HepG2 (cell line): Measurements from ENCODE around the gene WRAP73. TPM values are rescaled to one million over a fixed set of nuclear protein-coding genes. Genes with fewer than 3 reads are reported as not detected.
A peak's percentile ranks its signal among the peaks of the same experiment; 100 is the strongest.

Experiments
- ATAC-seq: fragments of 200-7000 bp; cut with Tn5 transposase; 3 replicates; pipeline ENCODE4 v1.9.1; 2020; ENCODE audit warnings: mild to moderate bottlenecking, moderate library complexity
- BruUV-seq: library from RNA; stranded (reverse); fragments of 400-500 nt; replicated peaks from 2 replicates; lab custom pipeline; 2021; lab: Mats Ljungman, UMichigan
- CTCF ChIA-PET: fragments of 300-600 bp; formaldehyde crosslinking; extraction: SDS; loops from one replicate; lab custom pipeline; 2021; ENCODE audit warnings: low total read pairs, inconsistent platforms, low intra/inter-chr PET ratio; lab: Yijun Ruan, JAX
- POLR2A ChIA-PET: fragments of 350-600 bp; sonication (Branson Sonifier 250); formaldehyde crosslinking; loops from one replicate; lab custom pipeline; 2020; ENCODE audit warnings: antibody characterized with exemption, inconsistent platforms; lab: Yijun Ruan, JAX
- DNase-seq: peaks from one replicate; pipeline ENCODE4 v3.0.0-alpha.2; 2015; ENCODE audit warnings: low spot score
- FAIRE-seq: peaks from 3 replicates; lab custom pipeline; 2011; peaks lifted over from hg19 to GRCh38; lab: Jason Lieb, UNC
- H2AFZ ChIP-seq: one replicate; pipeline ENCODE4 v1.6.1; 2011; ENCODE audit warnings: low read length, inconsistent platforms
- H3K27ac ChIP-seq: fragments of 300-600 bp; 3 replicates; pipeline ENCODE4 v1.8.0; 2011; ENCODE audit warnings: mixed run types, mild to moderate bottlenecking, mixed read lengths, low read length, inconsistent platforms; ENCODE audit not compliant: insufficient read depth; ENCODE audit errors: extremely low read length
- H3K27me3 ChIP-seq, 2 experiments: fragments of 200-600 bp in 1 of 2; 2 replicates in 1 of 2; 3 replicates in 1 of 2; pipeline versions ENCODE4 v1.6.0 to v1.8.0; 2011; ENCODE audit warnings: low read length in 2 of 2, mild to moderate bottlenecking in 2 of 2, moderate library complexity in 2 of 2, inconsistent platforms in 1 of 2; ENCODE audit not compliant: insufficient read depth in 2 of 2, control insufficient read depth in 1 of 2
- H3K36me3 ChIP-seq, 2 experiments: fragments of 200-600 bp in 1 of 2; replicated peaks in 1 of 2; 2 replicates in 1 of 2; 3 replicates in 1 of 2; pipeline versions ENCODE4 v1.5.1 to v1.8.0; 2011; ENCODE audit warnings: low read length in 2 of 2, inconsistent platforms in 1 of 2; ENCODE audit not compliant: insufficient read depth in 2 of 2, control insufficient read depth in 1 of 2
- H3K4me1 ChIP-seq: 2 replicates; pipeline ENCODE4 v1.5.1; 2012; ENCODE audit warnings: low read length, inconsistent platforms; ENCODE audit not compliant: insufficient read depth
- H3K4me2 ChIP-seq: 2 replicates; pipeline ENCODE4 v1.6.0; 2011; ENCODE audit warnings: low read depth, low read length, inconsistent platforms
- H3K4me3 ChIP-seq, 3 experiments: fragments of 200-600 bp in 1 of 3; sonication (generic), shearing (Covaris generic) in 1 of 3; replicated peaks in 1 of 3; 2 replicates each; pipeline ENCODE4 v1.5.1; 2011 to 2016; ENCODE audit warnings: low read length in 3 of 3, inconsistent platforms in 2 of 3, low read depth in 2 of 3, mild to moderate bottlenecking in 2 of 3, control low read depth in 1 of 3, mixed read lengths in 1 of 3; ENCODE audit not compliant: insufficient read depth in 1 of 3
- H3K79me2 ChIP-seq: one replicate; pipeline ENCODE4 v1.6.1; 2011; ENCODE audit warnings: low read length, inconsistent platforms; ENCODE audit not compliant: insufficient read depth
- H3K9ac ChIP-seq: 2 replicates; pipeline ENCODE4 v1.6.0; 2011; ENCODE audit warnings: mild to moderate bottlenecking, low read depth, low read length, inconsistent platforms; ENCODE audit not compliant: insufficient read depth
- H3K9me3 ChIP-seq: 2 replicates; pipeline ENCODE4 v1.5.1; 2012; ENCODE audit warnings: mild to moderate bottlenecking, low read length
- H4K20me1 ChIP-seq: 2 replicates; pipeline ENCODE4 v1.6.0; 2011; ENCODE audit warnings: inconsistent platforms, mild to moderate bottlenecking, low read length, moderate library complexity; ENCODE audit not compliant: insufficient read depth
- ELF1 ChIP-seq: sonication (generic); formaldehyde crosslinking; IDR thresholded peaks from 2 replicates; pipeline ENCODE4 v1.4.0; 2020; ENCODE audit warnings: missing genetic modification reagents
- ETV5 ChIP-seq: IDR thresholded peaks from 2 replicates; pipeline ENCODE4 v1.6.1; 2018; ENCODE audit warnings: missing biosample characterization, missing genetic modification reagents, inconsistent platforms, borderline replicate concordance
- FOXA3 ChIP-seq: IDR thresholded peaks from 2 replicates; pipeline ENCODE4 v1.6.1; 2016; ENCODE audit warnings: missing genetic modification reagents, missing compliant biosample characterization
- FOXP1 ChIP-seq, 2 experiments: fragments of 450-650 bp in 1 of 2; IDR thresholded peaks; 2 replicates each; pipeline ENCODE4 v1.6.1; 2017 to 2018; ENCODE audit warnings: antibody characterized with exemption in 1 of 2
- HOXA3 ChIP-seq: sonication (generic); formaldehyde crosslinking; IDR thresholded peaks from 2 replicates; pipeline ENCODE4 v1.5.0; 2020; ENCODE audit warnings: missing genetic modification reagents
- JARID2 ChIP-seq: sonication (generic); formaldehyde crosslinking; IDR thresholded peaks from 2 replicates; pipeline ENCODE4 v1.8.1; 2023; ENCODE audit warnings: missing genetic modification reagents, inconsistent platforms; ENCODE audit not compliant: insufficient replicate concordance
- NR2F6 ChIP-seq, 2 experiments: IDR thresholded peaks; 2 replicates each; pipeline ENCODE4 v1.6.1; 2016; ENCODE audit warnings: antibody characterized with exemption in 1 of 2, mild to moderate bottlenecking in 1 of 2
- SOX6 ChIP-seq, 2 experiments: fragments of 450-650 bp in 1 of 2; sonication (generic) in 1 of 2; formaldehyde crosslinking in 1 of 2; IDR thresholded peaks; 2 replicates each; pipeline versions ENCODE4 v1.4.0 to v1.6.1; 2017 to 2020; ENCODE audit warnings: antibody characterized with exemption in 1 of 2, mild to moderate bottlenecking in 1 of 2, missing genetic modification reagents in 1 of 2
- SRF ChIP-seq: IDR thresholded peaks from 2 replicates; pipeline ENCODE4 v1.6.1; 2011; ENCODE audit warnings: mild to moderate bottlenecking, low read depth, low read length, moderate library complexity
- ZBTB20 ChIP-seq: sonication (generic); formaldehyde crosslinking; IDR thresholded peaks from 2 replicates; pipeline ENCODE4 v1.8.1; 2023; ENCODE audit warnings: missing genetic modification reagents, low read depth, mild to moderate bottlenecking, borderline replicate concordance
- WGBS: methylation state at CpG from one replicate; pipeline ENCODE4 v1.1.6; 2017; ENCODE audit warnings: low lambda C conversion rate; 5-methylcytosine and 5-hydroxymethylcytosine counted together
- in situ Hi-C: cut with HindIII; loops from 2 replicates; pipeline ENCODE4 v1.10.0; 2017; ENCODE audit warnings: low pct_unique_long_range_greater_than_20kb; ENCODE audit not compliant: extremely low pct_ligation_motif_present
- intact Hi-C: fragments of 100-400 bp; cut with micrococcal nuclease; formaldehyde crosslinking; loops from one replicate; pipeline ENCODE4 v1.10.0; 2022; ENCODE audit not compliant: unreplicated experiment
- polyA plus RNA-seq, 8 experiments: library from polyadenylated mRNA; depleted of rRNA in 3 of 8; stranded (reverse) in 7 of 8; unstranded in 1 of 8; fragments of >200 nt; fragmentation: Illumina TruSeq in 4 of 8; extraction: Trizol in 4 of 8; gene quantifications; 2 replicates each; pipeline versions ENCODE4 v1.2.1 to v1.2.3, GENCODE V29; 2011 to 2016; ENCODE audit warnings: low read depth in 4 of 8, missing spikeins in 1 of 8, mixed read lengths in 1 of 8; ENCODE audit not compliant: insufficient read depth in 1 of 8
- total RNA-seq, 5 experiments: library from RNA; depleted of rRNA; stranded (reverse); fragments of >200 nt; fragmentation: Illumina TruSeq; extraction: Trizol; gene quantifications; 2 replicates each; pipeline ENCODE4 v1.2.3, GENCODE V29; 2016; ENCODE audit warnings: low read depth in 1 of 5
- TF ChIP-seq, protein P1 (sequence below), 2 experiments: sonication (generic) in 1 of 2; formaldehyde crosslinking in 1 of 2; IDR thresholded peaks; 2 replicates each; pipeline versions ENCODE4 v1.6.1 to v1.9.0; 2014 to 2022; ENCODE audit warnings: antibody characterized with exemption in 1 of 2, borderline replicate concordance in 1 of 2, inconsistent platforms in 1 of 2, low read depth in 1 of 2, missing genetic modification reagents in 1 of 2
- TF ChIP-seq, protein P2 (sequence below): sonication (generic); formaldehyde crosslinking; conservative IDR thresholded peaks from 2 replicates; pipeline ENCODE4 v1.4.0; 2020; ENCODE audit warnings: mild to moderate bottlenecking, missing genetic modification reagents, moderate library complexity

Gene WRAP73
- total and polyA plus RNA-seq, 2 of the 13 experiments (the other 11 are each of a cell fraction or from before 2014, with no cell fraction given), result 18.1 to 40.4 TPM

DNA sequence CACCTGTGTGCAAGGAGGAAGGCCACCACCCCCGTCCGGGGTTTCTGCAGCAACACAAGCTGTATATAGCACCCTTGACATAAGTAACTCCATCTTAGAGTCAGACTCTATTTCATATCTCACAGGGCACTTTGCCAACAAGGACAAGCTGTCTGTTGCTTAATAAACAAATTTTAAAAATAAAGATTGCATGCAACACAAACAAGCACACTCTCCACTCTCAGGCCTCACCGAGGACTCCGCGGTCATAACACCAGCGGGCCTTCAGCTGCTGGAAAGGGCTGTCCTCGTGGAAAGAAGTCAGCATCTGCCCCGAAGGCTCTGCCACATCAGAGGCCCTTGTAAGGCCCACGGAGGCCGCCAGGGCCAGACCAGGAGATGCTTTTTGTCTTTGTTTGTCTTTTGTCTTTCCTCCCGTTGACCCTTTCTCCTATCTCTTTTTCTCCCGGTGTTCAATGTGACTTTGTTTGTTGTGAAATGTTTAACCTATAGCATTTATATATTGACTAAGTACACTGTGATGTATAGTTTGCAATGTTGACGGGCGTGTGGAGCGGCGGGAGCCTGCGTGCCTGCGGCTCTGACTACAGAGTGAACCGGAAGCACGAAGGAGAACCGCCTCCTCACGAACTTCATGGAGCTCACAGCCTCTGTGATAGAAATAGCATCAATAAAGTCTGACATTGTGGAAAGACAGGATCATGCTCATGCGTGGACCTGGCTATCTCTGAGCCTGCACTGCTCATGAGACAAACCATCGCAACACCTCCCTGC lies 62.7 kb downstream of the WRAP73 start:
- in situ Hi-C loops (no loop called here), intact Hi-C loops (loop anchor here (2.0 kb wide), 1 partner anchor 32 kb away; no protein-coding TSS in a partner anchor)
- BruUV-seq, result no TSS peak
- no peak overlapping the region for H2AFZ ChIP-seq
- DNase-seq, result peak; percentile 41
- peak overlapping the region in 2 of 3 experiments; percentile 2 to 29; a peak in 1 of 6 replicates for H3K4me3 ChIP-seq
- H4K20me1 ChIP-seq, result no peaks in the 10 kb centered on the region; the same call in 1 of the 2 replicates
- H3K4me2 ChIP-seq, result peak overlapping the region; percentile 66
- H3K79me2 ChIP-seq, result no peaks in the 10 kb centered on the region
- FAIRE-seq, result no peak
- peaks cover 2 to 40% of the 10 kb centered on the region in 2 experiments for H3K27me3 ChIP-seq
- CTCF ChIA-PET, result interaction anchor here (1.1 to 1.2 kb wide), 2 partner anchors 28 to 32 kb away, joined by 5 to 6 read pairs; no protein-coding TSS in a partner anchor
- H3K4me1 ChIP-seq, result peaks cover 27% of the 10 kb centered on the region
- POLR2A ChIA-PET, result no interaction called here
- H3K9ac ChIP-seq, result no peak overlapping the region
- peak; percentile 66 for ATAC-seq
- no peaks in the 10 kb centered on the region for H3K9me3 ChIP-seq
- H3K36me3 ChIP-seq, result no peaks in the 10 kb centered on the region
- WGBS, result 11% methylated on average over 24 of the region's 24 CpGs
- no peak overlapping the region for H3K27ac ChIP-seq
- TF ChIP-seq SOX6 (IDR thresholded peaks at IDR 0.05), result no peak
- peak; percentile 54; the same call in 1 of the 2 replicates for TF ChIP-seq SOX6 (CRISPR knock-in tag; IDR thresholded peaks at IDR 0.05)
- no peak for TF ChIP-seq FOXP1 (IDR thresholded peaks at IDR 0.05)
- peak; percentile 26; the same call in 1 of the 2 replicates for TF ChIP-seq FOXP1 (CRISPR knock-in tag; IDR thresholded peaks at IDR 0.05)
- TF ChIP-seq SRF, result no peak
- peak; percentile 30 for TF ChIP-seq FOXA3 (CRISPR knock-in tag)
- no peak for TF ChIP-seq JARID2 (CRISPR knock-in tag)
- TF ChIP-seq ETV5 (CRISPR knock-in tag), result peak; percentile 53; the same call in 1 of the 2 replicates
- TF ChIP-seq, protein P1, sequence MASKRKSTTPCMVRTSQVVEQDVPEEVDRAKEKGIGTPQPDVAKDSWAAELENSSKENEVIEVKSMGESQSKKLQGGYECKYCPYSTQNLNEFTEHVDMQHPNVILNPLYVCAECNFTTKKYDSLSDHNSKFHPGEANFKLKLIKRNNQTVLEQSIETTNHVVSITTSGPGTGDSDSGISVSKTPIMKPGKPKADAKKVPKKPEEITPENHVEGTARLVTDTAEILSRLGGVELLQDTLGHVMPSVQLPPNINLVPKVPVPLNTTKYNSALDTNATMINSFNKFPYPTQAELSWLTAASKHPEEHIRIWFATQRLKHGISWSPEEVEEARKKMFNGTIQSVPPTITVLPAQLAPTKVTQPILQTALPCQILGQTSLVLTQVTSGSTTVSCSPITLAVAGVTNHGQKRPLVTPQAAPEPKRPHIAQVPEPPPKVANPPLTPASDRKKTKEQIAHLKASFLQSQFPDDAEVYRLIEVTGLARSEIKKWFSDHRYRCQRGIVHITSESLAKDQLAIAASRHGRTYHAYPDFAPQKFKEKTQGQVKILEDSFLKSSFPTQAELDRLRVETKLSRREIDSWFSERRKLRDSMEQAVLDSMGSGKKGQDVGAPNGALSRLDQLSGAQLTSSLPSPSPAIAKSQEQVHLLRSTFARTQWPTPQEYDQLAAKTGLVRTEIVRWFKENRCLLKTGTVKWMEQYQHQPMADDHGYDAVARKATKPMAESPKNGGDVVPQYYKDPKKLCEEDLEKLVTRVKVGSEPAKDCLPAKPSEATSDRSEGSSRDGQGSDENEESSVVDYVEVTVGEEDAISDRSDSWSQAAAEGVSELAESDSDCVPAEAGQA (IDR thresholded peaks at IDR 0.05; ENCODE audit: low read depth), result no peak
- TF ChIP-seq, protein P1 (CRISPR knock-in tag; IDR thresholded peaks at IDR 0.05; ENCODE audit: borderline replicate concordance), result no peak
- peak; percentile 99; the same call in 1 of the 2 replicates for TF ChIP-seq ZBTB20
- TF ChIP-seq ELF1 (CRISPR knock-in tag), result 0 out of 2 replicates have a peak, but pooled peaks have one; percentile 32
- TF ChIP-seq HOXA3, result 0 out of 2 replicates have a peak, but pooled peaks have one; percentile 26
- TF ChIP-seq NR2F6 (IDR thresholded peaks at IDR 0.05), result no peak
- TF ChIP-seq NR2F6 (CRISPR knock-in tag; IDR thresholded peaks at IDR 0.05), result peak; percentile 23; the same call in 1 of the 2 replicates
- TF ChIP-seq, protein P2, sequence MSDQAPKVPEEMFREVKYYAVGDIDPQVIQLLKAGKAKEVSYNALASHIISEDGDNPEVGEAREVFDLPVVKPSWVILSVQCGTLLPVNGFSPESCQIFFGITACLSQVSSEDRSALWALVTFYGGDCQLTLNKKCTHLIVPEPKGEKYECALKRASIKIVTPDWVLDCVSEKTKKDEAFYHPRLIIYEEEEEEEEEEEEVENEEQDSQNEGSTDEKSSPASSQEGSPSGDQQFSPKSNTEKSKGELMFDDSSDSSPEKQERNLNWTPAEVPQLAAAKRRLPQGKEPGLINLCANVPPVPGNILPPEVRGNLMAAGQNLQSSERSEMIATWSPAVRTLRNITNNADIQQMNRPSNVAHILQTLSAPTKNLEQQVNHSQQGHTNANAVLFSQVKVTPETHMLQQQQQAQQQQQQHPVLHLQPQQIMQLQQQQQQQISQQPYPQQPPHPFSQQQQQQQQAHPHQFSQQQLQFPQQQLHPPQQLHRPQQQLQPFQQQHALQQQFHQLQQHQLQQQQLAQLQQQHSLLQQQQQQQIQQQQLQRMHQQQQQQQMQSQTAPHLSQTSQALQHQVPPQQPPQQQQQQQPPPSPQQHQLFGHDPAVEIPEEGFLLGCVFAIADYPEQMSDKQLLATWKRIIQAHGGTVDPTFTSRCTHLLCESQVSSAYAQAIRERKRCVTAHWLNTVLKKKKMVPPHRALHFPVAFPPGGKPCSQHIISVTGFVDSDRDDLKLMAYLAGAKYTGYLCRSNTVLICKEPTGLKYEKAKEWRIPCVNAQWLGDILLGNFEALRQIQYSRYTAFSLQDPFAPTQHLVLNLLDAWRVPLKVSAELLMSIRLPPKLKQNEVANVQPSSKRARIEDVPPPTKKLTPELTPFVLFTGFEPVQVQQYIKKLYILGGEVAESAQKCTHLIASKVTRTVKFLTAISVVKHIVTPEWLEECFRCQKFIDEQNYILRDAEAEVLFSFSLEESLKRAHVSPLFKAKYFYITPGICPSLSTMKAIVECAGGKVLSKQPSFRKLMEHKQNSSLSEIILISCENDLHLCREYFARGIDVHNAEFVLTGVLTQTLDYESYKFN (CRISPR knock-in tag), result peak; percentile 20; the same call in 1 of the 2 replicates
